GM23248 (cell line): ENCODE data around the gene STK4.

ENCODE experiments used
- EZH2 ChIP-seq: fragments of 200-600 bp; sonication (generic); IDR thresholded peaks from 2 replicates; pipeline ENCODE4 v1.6.1; 2018; ENCODE audit warnings: antibody characterized with exemption, mild to moderate bottlenecking; ENCODE audit not compliant: insufficient read depth, poor library complexity, severe bottlenecking
- EZH2phosphoT487 ChIP-seq: fragments of 200-600 bp; sonication (generic); IDR thresholded peaks from 2 replicates; pipeline ENCODE4 v1.6.1; 2018; ENCODE audit warnings: antibody characterized with exemption, moderate library complexity, mild to moderate bottlenecking, low read depth; ENCODE audit not compliant: insufficient read depth

DNA sequence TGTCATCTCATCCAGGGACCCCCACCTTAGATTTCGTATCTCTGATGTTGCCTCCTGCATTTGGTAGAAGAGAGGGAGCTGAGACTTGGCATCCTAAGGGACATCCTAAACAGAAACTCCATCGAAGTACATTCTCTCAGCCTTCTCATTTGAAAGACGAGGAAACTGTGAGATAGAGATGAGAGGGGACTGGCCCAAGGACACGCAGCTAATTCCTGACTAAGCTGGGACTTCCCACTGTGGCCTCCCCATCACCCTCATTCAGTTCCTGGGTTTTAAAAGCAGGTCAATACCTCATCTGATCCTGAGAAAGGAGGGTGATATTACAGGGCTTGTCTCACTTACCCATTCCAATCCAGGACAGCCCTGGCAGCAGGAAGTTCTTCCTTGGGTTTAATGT lies 149.5 kb downstream of the STK4 start:
- TF ChIP-seq EZH2, result no peak
- TF ChIP-seq EZH2phosphoT487, result no peak
